HCT116 (cell line): ENCODE results near the gene NR6A1. TPM values are rescaled to one million over a fixed set of nuclear protein-coding genes. Genes with fewer than 3 reads are reported as not detected.

ENCODE experiments used
- ATAC-seq: fragments of 200-7000 bp; cut with Tn5 transposase; 2 replicates; pipeline ENCODE4 v1.9.1; 2020; ENCODE audit warnings: mild to moderate bottlenecking, moderate library complexity
- BruUV-seq: library from RNA; stranded (reverse); fragments of 400-500 nt; replicated peaks from 2 replicates; lab custom pipeline; 2021; lab: Mats Ljungman, UMichigan
- CTCF ChIA-PET: fragments of 300-600 bp; sonication (Branson Sonifier 250); formaldehyde crosslinking; loops from one replicate; lab custom pipeline; 2021; ENCODE audit warnings: antibody characterized with exemption; lab: Charles Lee
- POLR2A ChIA-PET: fragments of 300-600, 350-600 bp; sonication (Branson Sonifier 250); formaldehyde crosslinking; loops from one replicate; lab custom pipeline; 2021; ENCODE audit warnings: antibody characterized with exemption; lab: Charles Lee
- RAD21 ChIA-PET, 2 experiments: fragments of 300-600 bp; sonication (Branson Sonifier 250); formaldehyde crosslinking; loops; one replicate each; lab custom pipeline; 2023; ENCODE audit warnings: low total read pairs in 2 of 2; ENCODE audit not compliant: uncharacterized antibody in 2 of 2, unreplicated experiment in 2 of 2, low non-redundant PET in 1 of 2; lab: Charles Lee
- DNase-seq: peaks from one replicate; pipeline ENCODE4 v3.0.0-alpha.2; 2010; ENCODE audit warnings: low read depth, low spot score
- H2AFZ ChIP-seq: fragments of 200-600 bp; shearing (Covaris generic), sonication (generic); 2 replicates; pipeline ENCODE4 v1.6.1; 2017; ENCODE audit warnings: low read depth, mixed run types, mixed read lengths, antibody characterized with exemption, low read length; ENCODE audit not compliant: poor library complexity, severe bottlenecking
- H3K27ac ChIP-seq: 2 replicates; pipeline ENCODE4 v1.5.1; 2012; ENCODE audit warnings: low read depth, low read length
- H3K27me3 ChIP-seq: fragments of 200-600 bp; sonication (generic); 2 replicates; pipeline ENCODE4 v1.6.1; 2016; ENCODE audit warnings: mixed run types, low read length, mixed read lengths; ENCODE audit not compliant: insufficient read depth
- H3K36me3 ChIP-seq, 2 experiments: fragments of 200-500 bp in 1 of 2; fragments of 200-600 bp in 1 of 2; sonication (Bioruptor generic) in 1 of 2; sonication (generic) in 1 of 2; 2 replicates each; pipeline versions ENCODE4 v1.5.1 to v1.6.1; 2014 to 2016; ENCODE audit warnings: low read length in 2 of 2, inconsistent platforms in 1 of 2, mixed read lengths in 1 of 2, mixed run types in 1 of 2; ENCODE audit not compliant: insufficient read depth in 2 of 2, control insufficient read depth in 1 of 2
- H3K4me1 ChIP-seq, 2 experiments: fragments of 200-600 bp in 1 of 2; sonication (generic) in 1 of 2; 2 replicates each; pipeline versions ENCODE4 v1.5.1 to v1.6.1; 2012 to 2017; ENCODE audit warnings: low read length in 2 of 2, inconsistent platforms in 1 of 2, mild to moderate bottlenecking in 1 of 2, mixed read lengths in 1 of 2, mixed run types in 1 of 2, moderate library complexity in 1 of 2; ENCODE audit not compliant: insufficient read depth in 2 of 2, control insufficient read depth in 1 of 2
- H3K4me2 ChIP-seq: fragments of 200-600 bp; sonication (generic); 2 replicates; pipeline ENCODE4 v1.6.1; 2017; ENCODE audit warnings: mixed run types, low read length, mixed read lengths
- H3K4me3 ChIP-seq, 2 experiments: fragments of 200-600 bp in 1 of 2; sonication (generic) in 1 of 2; replicated peaks in 1 of 2; 2 replicates each; pipeline ENCODE4 v1.5.1; 2011 to 2016; ENCODE audit warnings: low read length in 2 of 2, control low read depth in 1 of 2, low read depth in 1 of 2, mild to moderate bottlenecking in 1 of 2, mixed read lengths in 1 of 2, mixed run types in 1 of 2
- H3K79me2 ChIP-seq: fragments of 200-600 bp; sonication (generic); 2 replicates; pipeline ENCODE4 v1.6.1; 2017; ENCODE audit warnings: mild to moderate bottlenecking, mixed run types, low read length, moderate library complexity, mixed read lengths; ENCODE audit not compliant: insufficient read depth
- H3K9ac ChIP-seq: fragments of 200-600 bp; sonication (generic); 2 replicates; pipeline ENCODE4 v1.6.1; 2016; ENCODE audit warnings: low read length, mixed read lengths
- H3K9me2 ChIP-seq: fragments of 200-600 bp; sonication (generic), shearing (Covaris generic); 2 replicates; pipeline ENCODE4 v1.6.1; 2017; ENCODE audit warnings: mixed run types, mild to moderate bottlenecking, moderate library complexity; ENCODE audit not compliant: insufficient read depth
- H3K9me3 ChIP-seq, 2 experiments: fragments of 200-500 bp in 1 of 2; fragments of 200-600 bp in 1 of 2; sonication (Bioruptor generic) in 1 of 2; sonication (generic) in 1 of 2; 2 replicates each; pipeline ENCODE4 v1.6.1; 2014 to 2017; ENCODE audit warnings: low read length in 2 of 2, mixed read lengths in 2 of 2, inconsistent platforms in 1 of 2, low read depth in 1 of 2, mild to moderate bottlenecking in 1 of 2, mixed run types in 1 of 2, moderate library complexity in 1 of 2; ENCODE audit not compliant: control insufficient read depth in 1 of 2, insufficient read depth in 1 of 2
- H4K20me1 ChIP-seq: fragments of 200-600 bp; sonication (generic), shearing (Covaris generic); 2 replicates; pipeline ENCODE4 v1.6.1; 2017; ENCODE audit warnings: mixed run types, mild to moderate bottlenecking, moderate library complexity; ENCODE audit not compliant: insufficient read depth
- ATF3 ChIP-seq: IDR thresholded peaks from 2 replicates; pipeline ENCODE4 v1.6.1; 2012
- CBX3 ChIP-seq: IDR thresholded peaks from 2 replicates; pipeline ENCODE4 v1.6.1; 2012; ENCODE audit warnings: low read depth
- CTCF ChIP-seq, 3 experiments: fragments of 200-600 bp in 1 of 3; sonication (generic) in 1 of 3; IDR thresholded peaks in 2 of 3; conservative IDR thresholded peaks in 1 of 3; 2 replicates each; pipeline ENCODE4 v1.5.1; 2012 to 2017; ENCODE audit warnings: low read depth in 2 of 3, low read length in 2 of 3, antibody characterized with exemption in 1 of 3, borderline replicate concordance in 1 of 3, control low read depth in 1 of 3, mild to moderate bottlenecking in 1 of 3, mixed read lengths in 1 of 3, mixed run types in 1 of 3, moderate library complexity in 1 of 3; ENCODE audit not compliant: insufficient read depth in 1 of 3
- EGR1 ChIP-seq: IDR thresholded peaks from 2 replicates; pipeline ENCODE4 v1.6.1; 2012; ENCODE audit warnings: low read depth
- ELF1 ChIP-seq: IDR thresholded peaks from 2 replicates; pipeline ENCODE4 v1.6.1; 2012; ENCODE audit warnings: low read depth, borderline replicate concordance
- FOSL1 ChIP-seq: IDR thresholded peaks from 2 replicates; pipeline ENCODE4 v1.6.1; 2012; ENCODE audit warnings: low read depth
- JUND ChIP-seq: IDR thresholded peaks from 2 replicates; pipeline ENCODE4 v1.6.1; 2012
- POLR2A ChIP-seq: IDR thresholded peaks from 2 replicates; pipeline ENCODE4 v1.7.0; 2011; ENCODE audit warnings: borderline replicate concordance; ENCODE audit not compliant: insufficient read depth, insufficient read length; ENCODE audit errors: extremely low read depth
- POLR2AphosphoS5 ChIP-seq: IDR thresholded peaks from 2 replicates; pipeline ENCODE4 v1.6.1; 2011; ENCODE audit warnings: mild to moderate bottlenecking, low read depth, low read length, moderate library complexity
- SIN3A ChIP-seq: IDR thresholded peaks from 2 replicates; pipeline ENCODE4 v1.6.1; 2012; ENCODE audit warnings: low read depth
- SP1 ChIP-seq: IDR thresholded peaks from 2 replicates; pipeline ENCODE4 v1.6.1; 2012; ENCODE audit warnings: low read depth
- SRF ChIP-seq: IDR thresholded peaks from 2 replicates; pipeline ENCODE4 v1.6.1; 2012; ENCODE audit warnings: low read depth
- TCF7L2 ChIP-seq: IDR thresholded peaks from 2 replicates; pipeline ENCODE4 v1.7.0; 2011; ENCODE audit warnings: borderline replicate concordance, inconsistent platforms; ENCODE audit not compliant: insufficient read depth, insufficient read length; ENCODE audit errors: extremely low read depth
- YY1 ChIP-seq: IDR thresholded peaks from 2 replicates; pipeline ENCODE4 v1.6.1; 2011; ENCODE audit warnings: low read length, low read depth, moderate library complexity, mild to moderate bottlenecking; ENCODE audit not compliant: insufficient replicate concordance; ENCODE audit errors: extremely low read depth
- ZFX ChIP-seq: fragments of 450-650 bp; IDR thresholded peaks from 2 replicates; pipeline ENCODE4 v1.6.1; 2017
- intact Hi-C: fragments of 100-400 bp; cut with micrococcal nuclease; formaldehyde crosslinking; loops from 2 replicates; pipeline ENCODE4 v1.10.0; 2022
- total RNA-seq: library from RNA; stranded (reverse); gene quantifications from one replicate; pipeline ENCODE4 v1.2.1, GENCODE V29; 2021; ENCODE audit not compliant: unreplicated experiment
- TF ChIP-seq, protein P1 (sequence below): IDR thresholded peaks from 2 replicates; pipeline ENCODE4 v1.6.1; 2012

The NR6A1 gene
- total RNA-seq, 1 experiment from 2014 or later, result 9.9 TPM

DNA sequence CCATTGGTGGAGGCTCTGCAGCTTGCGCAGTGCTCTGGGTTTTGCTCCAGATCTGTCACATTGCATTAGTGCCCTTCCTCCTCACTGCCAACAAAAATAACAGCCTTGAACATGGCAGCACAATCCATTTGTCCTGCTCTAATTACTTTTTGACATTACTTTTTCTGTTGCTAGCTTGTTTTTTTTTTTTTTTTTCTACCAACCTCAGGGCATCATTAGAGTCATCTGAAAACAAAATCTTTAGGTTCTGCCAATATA, 146.4 kb downstream of the NR6A1 start (continued):
- TF ChIP-seq CTCF (IDR thresholded peaks at IDR 0.05 in 2 of 3, conservative IDR thresholded peaks at IDR 0.05 in 1 of 3; ENCODE audit: borderline replicate concordance in 1 of 3, insufficient read depth in 1 of 3, low read depth in 2 of 3, low read length in 2 of 3) (no peak), FOSL1 (no peak), ATF3 (no peak)

GRCh38 chr9:124623966-124624734, 147.0 kb downstream of the NR6A1 start:
- BruUV-seq, result no TSS peak
- intact Hi-C loops, result no loop called here
- CTCF ChIA-PET, result interaction anchor here (1.2 to 1.5 kb wide), 2 partner anchors 72 to 87 kb away, joined by 3 read pairs; no protein-coding TSS in a partner anchor
- ATAC-seq (peak; percentile 65), DNase-seq (peak; percentile 42)
- RAD21 ChIA-PET, result interaction anchor here in 1 of 2 experiments (0.6 kb wide), 1 partner anchor 26 kb away, joined by 5 read pairs; no protein-coding TSS in a partner anchor
- Histone ChIP-seq H3K27ac (no peak overlapping the region), H3K9me3 (no peaks in the 10 kb centered on the region), H3K79me2 (no peaks in the 10 kb centered on the region), H3K36me3 (no peaks in the 10 kb centered on the region), H2AFZ (no peak overlapping the region), H3K4me1 (peaks cover 33 to 64% of the 10 kb centered on the region in 2 experiments), H3K9me2 (no peaks in the 10 kb centered on the region), H3K9ac (no peak overlapping the region), H3K4me3 (peak overlapping the region in 1 of 2 experiments; percentile 13; a peak in 1 of 4 replicates), H3K27me3 (no peaks in the 10 kb centered on the region), H3K4me2 (peak overlapping the region; percentile 59), H4K20me1 (no peaks in the 10 kb centered on the region)
- TF ChIP-seq SP1 (peak; percentile 53), POLR2A (no peak), SRF (0 out of 2 replicates have a peak, but pooled peaks have one; percentile 19), TCF7L2 (peak; percentile 62), YY1 (no peak), ZFX (no peak), CTCF (IDR thresholded peaks at IDR 0.05 in 2 of 3, conservative IDR thresholded peaks at IDR 0.05 in 1 of 3; ENCODE audit: borderline replicate concordance in 1 of 3, insufficient read depth in 1 of 3, low read depth in 2 of 3, low read length in 2 of 3) (no peak), SIN3A (peak; percentile 20; the same call in 1 of the 2 replicates), POLR2AphosphoS5 (no peak), JUND (peak; percentile 71), ELF1 (no peak), CBX3 (no peak), FOSL1 (peak; percentile 72), EGR1 (no peak)
- TF ChIP-seq, protein P1, sequence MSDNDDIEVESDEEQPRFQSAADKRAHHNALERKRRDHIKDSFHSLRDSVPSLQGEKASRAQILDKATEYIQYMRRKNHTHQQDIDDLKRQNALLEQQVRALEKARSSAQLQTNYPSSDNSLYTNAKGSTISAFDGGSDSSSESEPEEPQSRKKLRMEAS, result peak; percentile 33; the same call in 1 of the 2 replicates
- POLR2A ChIA-PET, result interaction anchor here (0.5 to 1.8 kb wide), 2 partner anchors 35 to 173 kb away, joined by 3 to 6 read pairs; no protein-coding TSS in a partner anchor
